Right atrium auricular region (tissue), 2 donors: ENCODE measurements around the gene SKI. TPM values are rescaled to one million over a fixed set of nuclear protein-coding genes. Genes with fewer than 3 reads are reported as not detected.

Experiments
- DNase-seq: peaks from one replicate; pipeline ENCODE4 v3.0.0-alpha.2; 2019; ENCODE audit warnings: low spot score
- H3K27ac ChIP-seq, 2 donors: fragments of 200-600 bp; sonication (generic); 1 replicate in 1 of 2; 2 replicates in 1 of 2; pipeline ENCODE4 v1.5.1; 2016 to 2019
- H3K27me3 ChIP-seq, 2 donors: fragments of 200-600 bp; sonication (generic); one replicate each; pipeline versions ENCODE4 v1.5.1 to v1.6.0; 2017 to 2019
- H3K36me3 ChIP-seq: fragments of 200-600 bp; sonication (generic); one replicate; pipeline ENCODE4 v1.5.1; 2016
- H3K4me1 ChIP-seq, 2 donors: fragments of 200-600 bp; sonication (generic); one replicate each; pipeline versions ENCODE4 v1.5.1 to v1.6.0; 2017 to 2019
- H3K4me3 ChIP-seq, 2 donors: fragments of 200-600 bp; sonication (generic); 1 replicate in 1 of 2; 2 replicates in 1 of 2; pipeline ENCODE4 v1.5.1; 2017 to 2019; ENCODE audit warnings: mild to moderate bottlenecking in 1 of 2, moderate library complexity in 1 of 2
- H3K9me3 ChIP-seq, 2 donors: fragments of 200-600 bp; sonication (generic); one replicate each; pipeline ENCODE4 v1.5.1; 2019
- total RNA-seq, 2 donors: library from RNA; depleted of rRNA; stranded (reverse); fragments of >200 nt; gene quantifications; one replicate each; pipeline ENCODE4 v1.1.0, GENCODE V29; 2016
- TF ChIP-seq, protein P1 (sequence below), 2 donors: fragments of 200-600 bp; sonication (generic); IDR thresholded peaks; one replicate each; pipeline ENCODE4 v1.5.1; 2019; ENCODE audit warnings: antibody characterized with exemption in 2 of 2

SKI gene
- total RNA-seq, 2 donors from 2014 or later = 36.7 to 57.2 TPM

- Histone ChIP-seq H3K27ac (peak overlapping the region; percentile 85 to 97), H3K4me1 (peaks cover 0 to 65% of the 10 kb centered on the region in 2 donors)
These were observed 32.3 kb upstream of the SKI start for GRCh38 chr1:2195785-2196184.

GRCh38 chr1:2196901-2197638, 31.0 kb upstream of the SKI start:
- H3K27me3 ChIP-seq = no peaks in the 10 kb centered on the region
- no peak overlapping the region for H3K4me3 ChIP-seq
- H3K9me3 ChIP-seq = no peaks in the 10 kb centered on the region
- H3K27ac ChIP-seq = no peak overlapping the region
- no peak for DNase-seq
- peaks cover 0 to 56% of the 10 kb centered on the region in 2 donors for H3K4me1 ChIP-seq
- H3K36me3 ChIP-seq = no peaks in the 10 kb centered on the region
- TF ChIP-seq, protein P1, sequence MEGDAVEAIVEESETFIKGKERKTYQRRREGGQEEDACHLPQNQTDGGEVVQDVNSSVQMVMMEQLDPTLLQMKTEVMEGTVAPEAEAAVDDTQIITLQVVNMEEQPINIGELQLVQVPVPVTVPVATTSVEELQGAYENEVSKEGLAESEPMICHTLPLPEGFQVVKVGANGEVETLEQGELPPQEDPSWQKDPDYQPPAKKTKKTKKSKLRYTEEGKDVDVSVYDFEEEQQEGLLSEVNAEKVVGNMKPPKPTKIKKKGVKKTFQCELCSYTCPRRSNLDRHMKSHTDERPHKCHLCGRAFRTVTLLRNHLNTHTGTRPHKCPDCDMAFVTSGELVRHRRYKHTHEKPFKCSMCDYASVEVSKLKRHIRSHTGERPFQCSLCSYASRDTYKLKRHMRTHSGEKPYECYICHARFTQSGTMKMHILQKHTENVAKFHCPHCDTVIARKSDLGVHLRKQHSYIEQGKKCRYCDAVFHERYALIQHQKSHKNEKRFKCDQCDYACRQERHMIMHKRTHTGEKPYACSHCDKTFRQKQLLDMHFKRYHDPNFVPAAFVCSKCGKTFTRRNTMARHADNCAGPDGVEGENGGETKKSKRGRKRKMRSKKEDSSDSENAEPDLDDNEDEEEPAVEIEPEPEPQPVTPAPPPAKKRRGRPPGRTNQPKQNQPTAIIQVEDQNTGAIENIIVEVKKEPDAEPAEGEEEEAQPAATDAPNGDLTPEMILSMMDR (IDR thresholded peaks at IDR 0.05) = no peak

More at GRCh38 chr1:2195785-2196184, 32.3 kb upstream of the SKI start:
- Histone ChIP-seq H3K36me3 (no peaks in the 10 kb centered on the region), H3K27me3 (no peaks in the 10 kb centered on the region), H3K9me3 (no peaks in the 10 kb centered on the region), H3K4me3 (peak overlapping the region in 1 of 2 donors; percentile 77)
- TF ChIP-seq, protein P1 (IDR thresholded peaks at IDR 0.05) = no peak
- no peak for DNase-seq

DNA sequence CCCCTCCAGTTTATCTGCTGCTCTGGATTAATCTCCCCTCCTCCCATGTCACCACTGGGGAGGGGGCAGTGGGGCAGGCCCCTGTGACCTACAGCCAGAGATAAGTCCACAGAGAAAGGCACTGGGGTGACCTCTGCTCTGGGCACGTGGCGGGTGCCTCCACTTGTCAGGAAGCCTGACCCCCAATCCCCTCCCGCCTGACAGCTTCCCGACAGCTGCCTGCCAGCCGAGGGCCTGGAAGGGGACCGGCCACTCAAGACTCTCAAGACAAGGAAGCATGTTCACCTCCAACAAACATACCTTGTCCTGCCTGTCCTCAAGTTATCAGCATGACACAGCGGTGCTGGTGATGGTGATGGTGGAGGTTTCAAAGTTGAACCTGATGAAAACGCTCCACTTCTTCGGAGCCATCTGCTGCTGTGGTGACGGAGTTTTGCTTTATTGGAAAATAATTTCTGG, 30.4 kb upstream of the SKI start:
- TF ChIP-seq, protein P1 (IDR thresholded peaks at IDR 0.05) = no peak
- no peaks in the 10 kb centered on the region for H3K27me3 ChIP-seq
- H3K36me3 ChIP-seq = no peaks in the 10 kb centered on the region
- no peak for DNase-seq
- no peak overlapping the region for H3K4me3 ChIP-seq
- peaks cover 0 to 50% of the 10 kb centered on the region in 2 donors for H3K4me1 ChIP-seq
- H3K9me3 ChIP-seq = no peaks in the 10 kb centered on the region
- no peak overlapping the region for H3K27ac ChIP-seq

DNA sequence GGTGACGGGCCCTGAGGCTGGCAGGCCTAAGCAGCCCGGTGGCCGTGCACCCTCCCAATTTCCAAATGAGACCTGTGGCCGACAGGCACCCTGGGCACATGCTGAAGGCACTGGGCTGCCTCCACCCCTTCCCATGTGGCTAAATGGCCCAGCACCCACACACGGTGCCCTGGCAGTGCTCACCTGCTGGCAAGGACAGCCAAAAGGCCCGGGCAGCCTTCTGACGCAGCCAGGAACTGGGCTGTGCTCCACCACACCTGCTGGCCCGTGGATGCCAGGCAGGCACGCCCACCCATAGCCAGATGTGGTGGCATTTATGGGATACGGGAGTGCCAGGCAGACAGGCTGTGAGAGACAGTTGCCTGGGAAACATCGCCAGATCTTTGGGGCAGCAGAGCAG, 29.5 kb upstream of the SKI start:
- no peak for DNase-seq
- TF ChIP-seq, protein P1 (IDR thresholded peaks at IDR 0.05) = no peak
- Histone ChIP-seq H3K4me1 (peaks cover 0 to 48% of the 10 kb centered on the region in 2 donors), H3K36me3 (no peaks in the 10 kb centered on the region), H3K27ac (peak overlapping the region; percentile 81 to 82), H3K4me3 (no peak overlapping the region), H3K27me3 (no peaks in the 10 kb centered on the region), H3K9me3 (no peaks in the 10 kb centered on the region)

DNA sequence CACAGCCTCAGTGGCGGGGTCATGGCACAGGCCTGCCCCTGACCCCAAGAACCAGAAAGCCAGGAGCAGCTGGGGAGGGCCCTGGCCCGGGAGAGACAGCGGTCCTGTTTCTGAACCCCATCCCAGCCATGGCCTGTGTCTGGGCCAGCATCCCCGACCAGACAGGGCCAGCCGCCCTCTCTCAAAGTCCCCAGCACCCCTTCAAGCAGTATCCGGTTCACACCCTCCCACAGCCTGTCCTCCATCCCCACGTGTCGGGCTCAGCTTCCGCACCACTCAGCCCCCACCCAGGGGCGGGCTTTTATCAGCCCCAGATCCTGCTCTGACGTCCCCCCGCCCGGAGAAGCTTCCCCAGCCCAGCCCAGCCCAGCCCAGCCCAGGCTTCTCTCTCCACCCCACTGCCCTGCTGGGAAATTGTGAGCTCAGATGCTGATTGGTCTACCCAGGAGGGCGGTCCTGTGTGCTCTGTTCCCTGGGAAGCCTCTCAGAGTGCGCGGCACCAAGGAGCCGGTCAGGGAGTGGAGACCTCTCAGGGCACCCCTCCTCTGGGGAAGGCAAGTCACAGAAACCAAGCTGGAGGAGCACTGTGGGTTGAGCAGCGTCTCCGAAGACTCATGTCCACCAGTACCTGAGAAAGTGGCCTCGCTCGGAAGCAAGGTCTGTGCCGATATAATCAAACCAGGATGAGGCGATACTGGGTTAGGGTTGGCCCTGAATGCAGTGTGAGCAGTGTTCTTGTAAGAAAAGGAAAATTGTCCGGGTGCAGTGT, 28.9 kb upstream of the SKI start:
- H3K4me3 ChIP-seq = peak overlapping the region; percentile 47 to 52
- H3K9me3 ChIP-seq = no peaks in the 10 kb centered on the region
- peaks cover 0 to 48% of the 10 kb centered on the region in 2 donors for H3K4me1 ChIP-seq
- TF ChIP-seq, protein P1 (IDR thresholded peaks at IDR 0.05) = no peak
- peak overlapping the region; percentile 81 to 82 for H3K27ac ChIP-seq
- no peaks in the 10 kb centered on the region for H3K36me3 ChIP-seq
- peak; percentile 97 for DNase-seq
- H3K27me3 ChIP-seq = no peaks in the 10 kb centered on the region
